Right lobe of liver (tissue), 6 donors: ENCODE results near the gene GPR183. TPM values are rescaled to one million over a fixed set of nuclear protein-coding genes. Genes with fewer than 3 reads are reported as not detected.

ENCODE experiments used
- ATAC-seq, 4 donors: fragments of 200-7000 bp; cut with Tn5 transposase; one replicate each; pipeline ENCODE4 v1.9.1; 2020; ENCODE audit warnings: mild to moderate bottlenecking in 4 of 4, moderate library complexity in 4 of 4
- DNase-seq, 3 donors: peaks; one replicate each; pipeline ENCODE4 v3.0.0-alpha.2; 2020
- H3K27ac ChIP-seq, 3 donors: fragments of 200-600 bp; one replicate each; pipeline ENCODE4 v1.8.0; 2022
- H3K27me3 ChIP-seq, 2 donors: fragments of 200-600 bp; one replicate each; pipeline ENCODE4 v1.8.0; 2022
- H3K36me3 ChIP-seq, 4 donors: fragments of 200-600 bp; sonication (generic) in 1 of 4; one replicate each; pipeline versions ENCODE4 v1.5.1 to v1.8.0; 2017 to 2022; ENCODE audit warnings: control low read depth in 1 of 4
- H3K4me1 ChIP-seq, 4 donors: fragments of 200-600 bp; sonication (generic) in 1 of 4; one replicate each; pipeline versions ENCODE4 v1.5.1 to v1.8.0; 2017 to 2022; ENCODE audit warnings: control low read depth in 1 of 4
- H3K4me3 ChIP-seq, 3 donors: fragments of 200-600 bp; one replicate each; pipeline ENCODE4 v1.8.0; 2022
- H3K9me3 ChIP-seq, 4 donors: fragments of 200-600 bp; sonication (generic) in 1 of 4; one replicate each; pipeline versions ENCODE4 v1.5.1 to v1.8.0; 2017 to 2022; ENCODE audit warnings: control low read depth in 1 of 4
- POLR2A ChIP-seq: fragments of 450-650 bp; IDR thresholded peaks from one replicate; pipeline ENCODE4 v1.6.1; 2017; ENCODE audit warnings: antibody characterized with exemption, mild to moderate bottlenecking
- WGBS: methylation state at CpG from one replicate; pipeline ENCODE4 v1.1.6; 2018; ENCODE audit warnings: low coverage, low lambda C conversion rate; ENCODE audit not compliant: insufficient coverage; ENCODE audit errors: missing lambda C conversion rate; 5-methylcytosine and 5-hydroxymethylcytosine counted together
- intact Hi-C, 2 donors: fragments of 100-400 bp; cut with DNase I; formaldehyde crosslinking; loops; one replicate each; pipeline versions ENCODE4 v1.11.2 to v1.14.1; 2022
- total RNA-seq, 6 experiments: library from RNA; depleted of rRNA in 2 of 6; stranded (reverse); fragments of >200 nt in 2 of 6; fragmentation: NEBNext Ultra II Directional in 3 of 6; extraction: Animal tissue kit (Norgen Biotek cat#: 25700) in 3 of 6; gene quantifications; one replicate each; pipeline versions ENCODE4 v1.1.0 to v1.2.4, GENCODE V29; 2016 to 2023
- TF ChIP-seq, protein P1 (sequence below), 4 donors: fragments of 200-600 bp in 3 of 4; fragments of 450-650 bp in 1 of 4; IDR thresholded peaks; one replicate each; pipeline versions ENCODE4 v1.5.1 to v1.8.0; 2016 to 2022; ENCODE audit warnings: antibody characterized with exemption in 4 of 4, mild to moderate bottlenecking in 2 of 4
- donor health status: DM: no; HTN: yes; CAD: no.
- donor health status: DM: no; HTN: no; CAD: no.
- donor health status: DM: no; HTN: no; CAD: no.
- donor health status: DM: no; HTN: yes; CAD: no.
- donor health status: DM: no; HTN: yes; CAD: no.

The GPR183 gene
- total RNA-seq, 6 experiments from 2014 or later, result 0.26 to 3.2 (median 1.0) TPM

DNA sequence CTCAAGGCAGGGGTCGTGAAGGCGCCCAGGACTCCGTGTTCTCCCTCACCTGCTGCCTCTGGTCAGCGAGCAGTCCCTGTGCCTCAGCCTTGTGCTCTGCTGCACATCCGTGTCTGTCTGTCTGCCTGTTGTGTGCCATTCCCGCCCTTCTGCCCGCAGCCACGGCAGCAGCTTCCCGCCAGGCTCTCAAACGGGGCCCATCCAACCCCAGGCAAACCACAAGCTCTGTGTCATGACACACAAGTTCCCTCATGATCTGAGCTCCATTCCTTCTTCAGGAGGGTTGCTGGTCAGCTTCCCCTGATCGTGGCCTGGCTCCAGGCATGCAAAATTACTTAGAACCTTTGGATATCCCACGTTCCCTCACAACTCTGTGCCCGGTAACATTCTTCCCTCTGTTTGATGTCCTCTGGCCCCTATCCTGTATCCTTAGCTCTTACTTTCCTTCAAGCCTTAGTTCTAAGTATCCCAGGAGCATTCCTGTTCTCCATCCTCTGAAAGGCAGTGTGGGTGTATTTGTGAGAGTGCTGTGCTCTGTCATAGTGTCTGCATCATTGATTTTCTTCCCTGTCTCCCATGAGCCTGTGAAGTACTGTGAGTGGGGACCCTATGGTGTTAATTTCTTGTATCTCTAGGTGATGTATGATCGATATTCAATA, 3.2 kb downstream of the GPR183 start:
- ATAC-seq (peak in 2 of 4 donors; percentile 17 to 39), DNase-seq (peak in 1 of 3 donors; percentile 30)
- no peak overlapping the region for H3K27ac ChIP-seq
- H3K4me3 ChIP-seq, result no peak overlapping the region
- intact Hi-C loops, result no loop called here
- 61% methylated on average over 7 of the region's 14 CpGs for WGBS
- H3K36me3 ChIP-seq, result no peaks in the 10 kb centered on the region
- TF ChIP-seq, protein P1, sequence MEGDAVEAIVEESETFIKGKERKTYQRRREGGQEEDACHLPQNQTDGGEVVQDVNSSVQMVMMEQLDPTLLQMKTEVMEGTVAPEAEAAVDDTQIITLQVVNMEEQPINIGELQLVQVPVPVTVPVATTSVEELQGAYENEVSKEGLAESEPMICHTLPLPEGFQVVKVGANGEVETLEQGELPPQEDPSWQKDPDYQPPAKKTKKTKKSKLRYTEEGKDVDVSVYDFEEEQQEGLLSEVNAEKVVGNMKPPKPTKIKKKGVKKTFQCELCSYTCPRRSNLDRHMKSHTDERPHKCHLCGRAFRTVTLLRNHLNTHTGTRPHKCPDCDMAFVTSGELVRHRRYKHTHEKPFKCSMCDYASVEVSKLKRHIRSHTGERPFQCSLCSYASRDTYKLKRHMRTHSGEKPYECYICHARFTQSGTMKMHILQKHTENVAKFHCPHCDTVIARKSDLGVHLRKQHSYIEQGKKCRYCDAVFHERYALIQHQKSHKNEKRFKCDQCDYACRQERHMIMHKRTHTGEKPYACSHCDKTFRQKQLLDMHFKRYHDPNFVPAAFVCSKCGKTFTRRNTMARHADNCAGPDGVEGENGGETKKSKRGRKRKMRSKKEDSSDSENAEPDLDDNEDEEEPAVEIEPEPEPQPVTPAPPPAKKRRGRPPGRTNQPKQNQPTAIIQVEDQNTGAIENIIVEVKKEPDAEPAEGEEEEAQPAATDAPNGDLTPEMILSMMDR (IDR thresholded peaks at IDR 0.05), result no peak
- no peak for TF ChIP-seq POLR2A
- H3K27me3 ChIP-seq, result no peaks in the 10 kb centered on the region
- H3K4me1 ChIP-seq, result no peaks in the 10 kb centered on the region
- H3K9me3 ChIP-seq, result no peaks in the 10 kb centered on the region

DNA sequence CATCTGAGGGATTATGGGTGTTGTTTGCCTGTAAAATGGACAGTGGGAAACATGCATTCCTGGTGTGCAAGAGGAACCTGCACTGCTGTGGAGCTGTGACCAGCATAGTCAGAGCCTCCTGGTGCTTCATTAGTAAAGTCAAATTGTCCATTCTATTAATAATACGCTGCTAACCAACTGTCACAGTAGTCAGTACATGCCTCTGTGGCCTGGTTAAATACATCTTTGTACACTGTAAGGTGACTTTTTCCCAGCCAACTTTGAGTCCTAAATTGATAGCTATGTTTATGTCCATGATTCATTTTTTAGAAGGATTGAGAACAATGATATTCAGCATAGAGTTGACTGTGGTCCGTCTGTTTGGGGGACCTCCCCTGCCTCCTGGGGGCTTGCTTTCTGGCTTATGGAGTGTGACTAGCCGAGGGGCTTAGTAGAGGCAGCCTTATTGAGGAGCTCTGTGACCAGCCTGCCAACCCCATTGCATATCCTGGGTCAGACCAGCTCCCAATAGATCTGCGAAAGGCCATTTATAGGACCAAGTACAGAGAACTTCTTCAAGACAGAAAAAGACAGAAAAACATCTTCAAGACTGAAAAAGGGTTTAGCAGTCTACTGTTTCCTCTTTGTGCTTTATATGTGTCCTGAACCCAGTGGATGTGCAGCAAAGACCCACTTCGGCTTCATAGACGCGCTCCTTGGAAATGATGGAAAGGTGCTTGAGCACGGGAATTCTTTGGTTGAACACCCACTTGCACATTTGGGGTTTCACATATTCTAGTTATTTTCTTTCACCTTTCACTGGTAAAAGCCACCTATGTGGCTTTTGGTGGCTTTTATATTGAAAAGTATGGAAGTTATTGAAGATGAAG, 4.3 kb downstream of the GPR183 start:
- WGBS, result 85% methylated on average over 7 of the region's 8 CpGs
- Histone ChIP-seq H3K36me3 (no peaks in the 10 kb centered on the region), H3K9me3 (no peaks in the 10 kb centered on the region), H3K27me3 (no peaks in the 10 kb centered on the region), H3K4me3 (no peak overlapping the region), H3K27ac (no peak overlapping the region), H3K4me1 (no peaks in the 10 kb centered on the region)
- TF ChIP-seq, protein P1 (IDR thresholded peaks at IDR 0.05), result no peak
- no peak for TF ChIP-seq POLR2A
- DNase-seq, result no peak
- intact Hi-C loops, result no loop called here
- no peak for ATAC-seq

DNA sequence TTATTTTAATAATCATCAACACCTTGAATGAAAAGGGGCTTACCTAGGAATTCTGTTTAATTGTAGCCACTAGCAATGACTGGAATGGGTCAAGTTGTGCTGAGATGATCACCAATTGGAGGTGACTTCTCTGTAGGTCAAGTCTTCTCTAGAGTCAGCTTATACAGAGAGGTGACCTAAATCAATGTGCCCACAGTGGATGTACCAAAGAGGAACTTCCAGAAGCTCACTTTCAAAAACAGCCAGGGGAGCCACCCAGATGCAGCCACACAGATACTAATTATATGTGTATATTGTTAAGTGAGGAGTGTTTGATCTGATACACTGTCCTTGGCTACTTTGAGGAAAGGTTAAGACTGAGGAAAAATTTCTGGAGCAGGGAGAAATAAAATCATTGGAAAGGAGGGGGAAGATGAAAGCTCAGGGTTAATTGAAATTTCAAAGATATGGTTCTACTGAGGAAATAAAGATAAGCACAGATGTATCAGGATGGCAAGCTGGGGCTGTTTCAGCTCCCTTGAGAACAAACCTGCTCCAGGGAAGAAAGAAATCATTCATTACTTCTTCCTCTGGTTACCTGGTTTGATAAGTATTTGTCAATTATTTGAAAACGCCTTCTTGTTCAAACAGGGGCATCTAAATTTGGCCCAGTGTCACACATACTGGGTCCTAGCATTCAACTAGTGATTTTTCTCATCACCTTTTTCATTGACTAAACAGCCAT, 5.1 kb downstream of the GPR183 start:
- no peaks in the 10 kb centered on the region for H3K27me3 ChIP-seq
- WGBS, result 43% methylated on average over 1 of the region's 1 CpG
- no peaks in the 10 kb centered on the region for H3K4me1 ChIP-seq
- no peak for TF ChIP-seq POLR2A
- TF ChIP-seq, protein P1 (IDR thresholded peaks at IDR 0.05), result no peak
- ATAC-seq (no peak), DNase-seq (no peak)
- no peak overlapping the region for H3K4me3 ChIP-seq
- no peak overlapping the region for H3K27ac ChIP-seq
- intact Hi-C loops, result no loop called here
- H3K9me3 ChIP-seq, result no peaks in the 10 kb centered on the region
- no peaks in the 10 kb centered on the region for H3K36me3 ChIP-seq

DNA sequence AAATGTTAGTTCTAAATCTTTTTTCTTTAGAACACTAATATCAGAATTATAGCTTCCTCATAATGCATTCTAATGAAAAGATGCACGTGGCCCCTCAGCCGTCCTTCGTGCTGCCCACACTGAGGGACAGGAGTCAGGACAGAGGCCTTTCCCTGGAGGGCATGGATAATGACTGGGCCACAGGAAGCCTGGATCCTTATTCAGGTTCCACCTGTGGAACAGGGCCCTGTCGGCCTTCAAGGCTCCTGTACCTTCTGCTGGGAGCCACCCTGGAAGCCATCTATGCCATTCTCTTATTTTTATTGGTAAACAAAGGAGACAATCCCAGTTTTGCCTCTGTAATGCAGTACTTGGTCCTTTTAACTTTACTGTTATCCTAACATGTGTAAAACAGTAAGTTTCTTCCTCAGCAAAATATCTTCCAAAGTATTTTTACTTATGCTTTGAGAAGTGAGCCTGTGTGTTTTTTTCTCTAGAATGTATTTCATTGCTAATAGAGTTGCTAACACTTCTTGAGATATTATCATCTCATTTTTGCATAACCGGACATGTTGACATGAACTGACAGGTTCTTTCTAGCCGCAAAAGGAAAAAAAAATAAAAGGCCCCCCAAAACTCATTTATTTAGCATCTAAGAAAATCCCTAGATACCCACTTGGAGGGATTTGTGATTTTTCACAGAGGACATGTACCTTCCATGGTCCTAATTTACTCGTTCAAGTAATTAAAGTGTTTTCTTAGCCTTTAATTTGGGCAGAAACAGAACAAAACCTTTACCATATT, 6.0 kb downstream of the GPR183 start:
- Histone ChIP-seq H3K27ac (no peak overlapping the region), H3K36me3 (no peaks in the 10 kb centered on the region), H3K27me3 (no peaks in the 10 kb centered on the region), H3K4me3 (no peak overlapping the region), H3K9me3 (no peaks in the 10 kb centered on the region), H3K4me1 (no peaks in the 10 kb centered on the region)
- 84% methylated on average over 7 of the region's 7 CpGs for WGBS
- intact Hi-C loops, result no loop called here
- ATAC-seq (no peak), DNase-seq (no peak)
- TF ChIP-seq POLR2A, result no peak
- TF ChIP-seq, protein P1 (IDR thresholded peaks at IDR 0.05), result no peak
